GM19324 (cell line): Measurements from ENCODE around the gene BAHCC1.

ENCODE experiments used
- ATAC-seq: cut with Tn5 transposase; IDR thresholded peaks from one replicate; pipeline ENCODE4 v1.9.1; 2021; ENCODE audit warnings: mild to moderate bottlenecking, moderate library complexity; ENCODE audit not compliant: unreplicated experiment, low FRiP score

The BAHCC1 gene

DNA sequence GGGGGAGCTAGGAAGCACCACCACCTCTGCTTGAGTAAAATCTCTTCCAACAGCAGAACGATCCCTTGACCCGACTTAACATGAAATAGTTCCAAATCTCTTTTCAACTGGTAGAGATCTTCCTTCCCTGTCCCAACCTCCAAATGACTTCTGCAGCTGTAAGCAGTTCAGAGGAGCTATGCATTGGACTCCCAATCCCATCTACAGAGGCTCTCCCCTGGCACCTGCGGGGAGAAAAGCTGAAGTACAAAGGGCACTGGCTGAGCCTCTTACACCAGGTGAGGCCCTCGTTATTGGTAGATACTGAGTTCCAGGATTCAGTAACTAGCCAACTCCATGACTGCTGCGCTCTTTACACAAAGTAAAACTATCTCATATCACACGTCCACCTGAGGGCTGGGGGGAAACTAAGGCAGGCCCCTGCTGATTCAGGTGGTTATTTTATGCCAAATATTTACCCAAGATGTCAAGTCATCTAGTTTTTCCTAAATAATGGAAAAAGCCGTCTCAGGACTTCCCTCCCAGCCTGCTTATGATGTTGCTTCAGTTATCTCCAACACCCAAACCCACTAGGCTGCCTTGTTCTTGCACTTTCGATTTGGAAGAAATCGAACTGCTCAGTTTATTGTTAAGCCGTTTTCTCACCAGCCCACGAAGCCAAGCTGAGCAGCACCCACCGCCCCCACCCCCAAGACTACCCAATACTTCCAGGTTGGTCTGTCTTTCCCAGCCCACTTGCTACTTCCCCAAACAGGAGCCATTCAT, 114.1 kb downstream of the BAHCC1 start:
- no peak for ATAC-seq

DNA sequence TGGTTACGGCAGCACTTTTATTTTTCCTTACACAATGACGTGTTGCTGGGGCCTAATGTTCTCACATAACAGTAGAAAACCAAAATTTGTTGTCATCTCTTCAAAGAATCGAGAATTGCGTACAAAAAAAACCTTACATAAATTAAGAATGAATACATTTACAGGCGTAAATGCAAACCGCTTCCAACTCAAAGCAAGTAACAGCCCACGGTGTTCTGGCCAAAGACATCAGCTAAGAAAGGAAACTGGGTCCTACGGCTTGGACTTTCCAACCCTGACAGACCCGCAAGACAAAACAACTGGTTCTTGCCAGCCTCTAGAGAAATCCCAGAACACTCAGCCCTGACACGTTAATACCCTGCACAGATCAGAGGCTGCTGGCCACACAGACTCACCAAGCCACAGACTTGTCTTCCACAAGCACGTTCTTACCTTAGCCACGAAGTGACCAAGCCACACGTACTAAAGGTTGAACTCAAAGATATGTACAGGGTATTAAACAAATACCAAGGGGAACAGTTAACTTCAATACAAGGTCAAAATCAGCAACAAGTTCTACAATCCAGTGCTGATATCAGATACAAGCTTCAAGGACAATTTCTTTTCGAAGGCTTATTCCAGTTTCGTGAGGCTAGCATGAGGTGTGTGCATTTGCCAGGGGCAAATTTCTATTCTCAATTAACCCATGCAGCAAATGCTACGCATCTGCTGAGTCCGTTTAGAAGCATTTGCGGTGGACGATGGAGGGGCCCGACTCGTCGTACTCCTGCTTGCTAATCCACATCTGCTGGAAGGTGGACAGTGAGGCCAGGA, 114.9 kb downstream of the BAHCC1 start:
- no peak for ATAC-seq

DNA sequence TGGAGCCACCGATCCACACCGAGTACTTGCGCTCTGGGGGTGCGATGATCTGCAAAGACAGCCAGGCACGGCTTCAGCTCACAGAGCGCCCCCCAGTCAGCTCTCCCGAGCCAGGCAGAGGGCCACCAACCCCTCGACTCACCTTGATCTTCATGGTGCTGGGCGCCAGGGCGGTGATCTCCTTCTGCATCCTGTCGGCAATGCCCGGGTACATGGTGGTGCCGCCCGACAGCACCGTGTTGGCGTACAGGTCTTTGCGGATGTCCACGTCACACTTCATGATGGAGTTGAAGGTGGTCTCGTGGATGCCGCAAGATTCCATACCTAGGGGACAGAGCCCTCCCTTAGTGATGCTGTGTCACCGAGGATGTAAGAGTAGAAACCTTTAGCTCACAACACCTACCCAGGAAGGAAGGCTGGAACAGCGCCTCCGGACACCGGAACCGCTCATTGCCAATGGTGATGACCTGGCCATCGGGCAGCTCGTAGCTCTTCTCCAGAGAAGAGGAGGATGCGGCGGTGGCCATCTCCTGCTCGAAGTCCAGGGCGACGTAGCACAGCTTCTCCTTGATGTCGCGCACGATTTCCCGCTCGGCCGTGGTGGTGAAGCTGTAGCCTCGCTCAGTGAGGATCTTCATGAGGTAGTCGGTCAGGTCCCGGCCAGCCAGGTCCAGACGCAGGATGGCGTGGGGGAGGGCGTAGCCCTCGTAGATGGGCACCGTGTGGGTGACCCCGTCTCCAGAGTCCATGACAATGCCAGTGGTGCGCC, 115.7 kb downstream of the BAHCC1 start:
- ATAC-seq = no peak

DNA sequence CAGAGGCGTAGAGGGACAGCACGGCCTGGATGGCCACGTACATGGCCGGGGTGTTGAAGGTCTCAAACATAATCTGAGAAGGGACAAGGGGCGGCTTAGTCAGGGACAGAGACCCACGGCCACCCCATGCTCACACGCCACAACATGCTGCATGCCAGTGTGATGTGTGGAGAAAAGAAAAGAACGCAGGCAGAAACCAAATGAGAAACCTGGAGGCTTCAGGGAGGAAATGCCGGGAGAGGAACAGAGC, 116.2 kb downstream of the BAHCC1 start:
- ATAC-seq = no peak

DNA sequence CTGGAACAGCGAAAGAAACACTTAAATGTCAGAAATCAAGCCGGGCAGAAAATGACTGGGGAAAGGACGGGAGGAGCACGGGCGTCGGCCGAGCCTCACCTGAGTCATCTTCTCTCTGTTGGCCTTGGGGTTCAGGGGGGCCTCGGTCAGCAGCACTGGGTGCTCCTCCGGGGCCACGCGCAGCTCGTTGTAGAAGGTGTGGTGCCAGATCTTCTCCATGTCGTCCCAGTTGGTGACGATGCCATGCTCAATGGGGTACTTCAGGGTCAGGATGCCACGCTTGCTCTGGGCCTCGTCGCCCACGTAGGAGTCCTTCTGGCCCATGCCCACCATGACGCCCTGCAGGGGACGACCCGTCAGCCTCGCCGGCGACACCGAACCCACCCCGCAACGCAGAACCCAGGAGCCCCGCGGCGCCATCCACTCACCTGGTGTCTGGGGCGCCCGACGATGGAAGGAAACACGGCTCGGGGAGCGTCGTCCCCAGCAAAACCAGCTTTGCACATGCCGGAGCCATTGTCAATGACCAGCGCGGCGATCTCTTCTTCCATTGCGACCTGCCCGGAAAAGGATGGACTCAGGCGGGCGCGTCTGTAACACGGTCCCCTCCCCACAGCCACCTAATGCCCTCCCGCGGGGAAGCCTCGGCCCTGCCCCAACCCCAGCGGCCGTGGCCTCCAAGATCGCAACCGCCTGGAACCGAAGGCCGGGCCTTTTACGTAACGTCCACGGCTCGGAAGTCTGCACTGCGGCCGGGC, 116.7 kb downstream of the BAHCC1 start:
- ATAC-seq = no peak

DNA sequence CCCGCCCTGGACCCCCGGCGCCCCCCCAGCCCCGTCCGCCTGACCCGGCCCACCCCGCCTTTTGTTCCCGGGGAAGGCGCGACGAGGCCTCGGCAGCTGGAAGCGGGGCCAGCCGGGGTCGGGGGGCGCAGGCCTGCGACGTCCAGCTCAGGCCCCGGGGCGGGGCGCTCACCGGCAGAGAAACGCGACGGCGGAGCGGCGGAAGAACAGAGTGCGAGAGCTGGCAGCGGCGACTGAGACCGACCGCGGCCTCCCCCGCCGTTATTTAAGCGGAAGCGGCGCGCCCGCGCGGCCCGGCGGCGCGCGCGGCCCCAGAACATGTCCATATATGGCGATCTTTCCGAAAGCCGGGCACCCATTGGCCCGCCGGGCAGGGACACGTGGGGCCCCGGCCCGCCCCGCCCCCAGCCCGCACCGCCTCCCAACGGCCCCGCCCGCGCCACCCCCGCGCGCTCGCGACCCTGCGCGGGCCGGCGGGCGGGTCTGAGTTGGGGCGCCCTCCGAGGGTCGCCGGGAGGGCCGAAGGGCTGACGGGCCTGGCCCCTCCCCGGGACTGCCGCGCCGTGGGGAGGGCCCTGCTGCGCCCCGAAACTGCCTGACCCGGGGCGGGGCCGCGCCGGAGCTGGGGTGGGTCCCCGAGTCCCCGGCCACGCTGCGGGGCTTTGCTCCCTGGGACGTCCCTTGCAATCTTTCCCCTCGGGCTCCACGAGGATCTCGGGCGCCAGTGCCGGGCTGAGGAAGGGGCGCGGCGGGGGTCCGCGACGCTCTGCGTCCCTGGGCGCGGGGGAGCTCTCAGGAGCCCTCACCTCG, 117.5 kb downstream of the BAHCC1 start, which contains the start of gene ACTG1:
Gene ACTG1, minus strand, starts transcription at position 238 of the 810 bp plus-strand sequence. CDS start 445 bp downstream, outside the sequence.
- peak; percentile 61 for ATAC-seq

DNA sequence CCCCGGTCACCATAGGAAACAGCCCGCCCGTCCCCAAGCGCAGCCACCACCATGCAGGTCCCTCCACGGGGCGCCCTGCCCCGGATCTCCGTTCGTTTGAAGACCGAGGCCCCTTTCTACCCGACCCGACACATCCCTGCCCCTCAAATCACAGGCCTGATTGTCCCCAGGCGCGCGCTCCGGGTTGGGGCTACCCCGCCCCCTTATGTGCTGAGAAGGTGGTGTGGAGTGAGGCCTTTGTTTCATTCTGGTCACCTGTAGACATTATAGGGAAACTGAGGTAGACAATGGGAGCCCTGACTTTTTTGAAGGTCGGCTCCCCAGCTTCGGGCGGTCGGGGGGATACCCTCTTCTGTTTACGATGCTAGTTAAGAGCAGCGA, 118.1 kb downstream of the BAHCC1 start:
- ATAC-seq = no peak

DNA sequence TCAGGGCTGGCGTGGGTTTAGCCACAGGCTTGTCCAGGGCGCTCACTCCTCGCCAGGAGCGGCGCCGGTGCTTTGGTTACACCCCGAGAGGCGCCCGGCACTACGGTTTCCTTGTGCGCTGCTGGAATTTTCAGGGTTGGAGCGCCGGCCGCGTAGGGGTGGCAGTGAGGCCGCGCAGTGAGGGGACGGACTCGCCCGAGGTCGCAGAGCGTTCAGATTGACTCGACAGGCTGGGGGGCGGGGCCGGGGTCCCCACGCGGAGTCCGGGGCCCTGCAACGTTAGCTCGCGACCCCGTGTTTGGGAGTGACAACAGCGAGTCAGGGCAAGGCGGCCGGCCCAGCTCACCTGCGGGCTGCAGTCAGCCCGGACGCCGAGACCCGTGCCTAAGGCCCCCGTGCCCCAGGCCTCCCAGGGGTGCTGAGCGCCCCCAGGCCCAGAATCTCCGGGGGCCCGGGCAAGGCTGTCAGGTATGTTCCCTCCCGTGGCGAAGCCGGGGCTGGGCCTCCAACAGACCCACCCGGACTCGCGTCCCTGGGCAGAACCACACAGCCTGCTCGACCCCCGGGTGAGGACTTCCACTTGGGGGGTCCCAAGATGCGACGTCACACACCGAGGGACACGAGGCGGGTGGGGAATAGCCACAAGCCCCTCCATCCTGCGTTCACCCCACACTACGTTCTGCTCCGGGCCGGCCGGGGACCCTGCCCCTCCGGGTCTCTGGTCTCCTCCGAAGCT, 118.7 kb downstream of the BAHCC1 start:
- peak; percentile 0 for ATAC-seq

DNA sequence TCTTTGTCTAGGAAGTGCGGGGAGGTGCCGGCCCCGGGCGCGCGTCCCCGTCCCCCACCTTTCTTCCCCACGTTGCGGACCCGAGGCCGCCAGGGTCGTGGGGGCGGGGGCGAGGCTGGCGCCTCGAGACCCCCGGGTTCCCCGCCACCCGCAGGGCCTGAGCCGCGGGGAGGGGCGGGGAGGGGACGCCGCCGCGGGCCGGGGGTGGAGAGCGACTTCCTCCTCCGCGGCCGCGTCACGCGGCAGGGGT, 119.2 kb downstream of the BAHCC1 start:
- ATAC-seq = no peak

DNA sequence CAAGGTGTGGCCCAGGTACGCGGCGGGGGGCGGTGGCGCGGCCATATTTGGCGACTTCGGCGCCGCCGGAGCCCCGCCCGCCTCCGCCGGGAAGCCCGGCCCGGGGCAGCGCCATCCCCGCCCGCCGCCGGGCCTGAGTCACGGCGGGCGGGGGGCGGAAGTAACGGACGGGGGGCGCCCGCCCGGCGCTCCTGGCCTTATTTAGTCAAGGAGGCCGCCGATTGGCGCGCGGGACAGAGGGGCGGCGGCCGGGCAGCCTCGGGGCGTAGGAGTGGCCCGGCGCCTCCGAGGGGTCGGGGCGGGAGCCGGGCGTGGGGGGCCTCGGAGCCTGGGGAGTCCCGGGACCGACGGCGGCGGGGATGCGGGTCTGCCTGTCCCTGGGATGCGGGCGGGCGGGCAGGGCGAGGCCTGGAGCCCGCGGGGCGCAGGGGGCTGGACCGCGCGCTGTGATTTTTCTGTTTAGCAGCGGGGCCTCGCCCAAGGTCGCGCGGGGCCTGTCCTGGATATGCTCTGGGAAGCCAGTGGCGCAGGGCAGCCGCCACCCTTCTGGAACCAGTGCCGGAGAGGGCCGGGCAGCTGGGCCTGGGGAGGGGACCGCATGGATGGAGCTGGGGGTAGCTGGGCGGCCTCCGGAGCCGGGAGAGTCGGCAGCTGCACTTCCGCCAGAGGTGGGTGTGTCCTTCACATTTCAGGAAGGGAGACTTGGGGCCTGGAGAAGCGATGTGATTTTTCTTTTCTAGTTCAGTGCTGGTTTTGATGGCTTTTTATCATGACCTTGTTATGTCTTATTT, 119.7 kb downstream of the BAHCC1 start:
- peak; percentile 25 for ATAC-seq

DNA sequence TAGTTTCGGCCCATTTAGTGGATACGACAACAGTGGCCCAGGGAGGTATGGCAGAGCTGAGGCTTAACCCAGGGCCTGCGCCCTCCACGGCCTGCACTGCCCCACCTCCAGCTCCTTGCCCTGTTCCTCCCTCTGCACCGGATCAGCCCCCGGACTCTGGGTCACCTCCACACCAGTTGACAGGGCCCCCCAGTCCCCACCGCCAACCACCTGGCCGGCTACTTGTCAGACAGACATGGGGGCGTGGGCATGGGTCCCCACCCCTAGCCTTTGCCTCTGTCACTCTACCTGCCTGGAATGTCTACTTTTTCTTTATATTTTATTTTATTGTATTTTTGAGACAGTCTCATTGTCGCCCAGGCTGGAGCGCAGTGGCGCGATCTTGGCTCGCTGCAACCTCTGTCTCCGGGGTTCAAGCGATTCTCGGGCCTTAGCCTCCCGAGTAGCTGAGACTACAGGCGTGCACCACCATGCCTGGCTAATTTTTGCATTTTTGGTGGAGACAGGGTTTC, 120.3 kb downstream of the BAHCC1 start:
- ATAC-seq = no peak
